ENCODE results near the gene KCTD10.
"Not testable (repeated sequence)": the region's sequence is repeated elsewhere in the genome, so short reads cannot be mapped to it uniquely, and the experiment has no call there.

Gene KCTD10

DNA sequence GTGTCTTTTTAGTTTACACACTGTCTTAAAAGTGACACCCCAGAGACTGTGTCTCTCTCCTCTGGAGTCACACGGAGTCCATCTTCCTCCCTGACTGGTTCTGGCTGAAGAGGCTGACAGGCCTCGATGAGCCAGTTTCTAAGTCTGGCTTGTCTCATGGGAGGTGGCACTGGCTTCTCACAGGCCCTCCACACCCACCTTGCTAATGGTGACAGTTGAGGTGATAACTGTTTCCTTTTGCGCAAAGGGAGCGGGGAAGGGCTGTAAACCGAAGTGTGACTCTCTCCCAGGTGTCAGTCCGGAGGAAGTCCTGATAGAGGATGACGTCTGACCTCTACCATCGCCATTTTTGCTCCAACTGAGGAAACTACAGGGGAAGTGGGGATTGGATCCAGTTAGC is 30.2 kb downstream of the KCTD10 start:
- DNase-seq = no peak

- no peak for DNase-seq
Observed at GRCh38 chr12:109445191-109445609, 31.9 kb downstream of the KCTD10 start.

DNA sequence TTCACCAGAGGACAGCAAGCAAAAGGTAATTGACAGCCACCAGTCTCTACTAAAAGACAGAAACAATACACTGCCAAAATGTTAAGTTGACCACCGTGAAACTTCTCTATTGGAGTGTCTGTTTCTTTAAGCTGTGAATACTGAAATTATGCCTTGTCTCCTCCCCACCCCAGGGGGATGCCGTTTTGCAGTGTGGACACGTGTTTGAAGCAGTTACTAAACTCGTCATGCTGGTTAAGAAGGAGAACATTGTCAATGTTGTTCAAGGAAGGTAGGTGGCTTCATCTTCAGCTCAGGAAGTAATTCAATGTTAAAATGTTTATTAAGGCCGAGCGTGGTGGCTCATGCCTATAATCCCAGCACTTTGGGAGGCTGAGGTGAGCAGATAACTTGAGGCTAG is 32.8 kb downstream of the KCTD10 start:
- no peak for DNase-seq

DNA sequence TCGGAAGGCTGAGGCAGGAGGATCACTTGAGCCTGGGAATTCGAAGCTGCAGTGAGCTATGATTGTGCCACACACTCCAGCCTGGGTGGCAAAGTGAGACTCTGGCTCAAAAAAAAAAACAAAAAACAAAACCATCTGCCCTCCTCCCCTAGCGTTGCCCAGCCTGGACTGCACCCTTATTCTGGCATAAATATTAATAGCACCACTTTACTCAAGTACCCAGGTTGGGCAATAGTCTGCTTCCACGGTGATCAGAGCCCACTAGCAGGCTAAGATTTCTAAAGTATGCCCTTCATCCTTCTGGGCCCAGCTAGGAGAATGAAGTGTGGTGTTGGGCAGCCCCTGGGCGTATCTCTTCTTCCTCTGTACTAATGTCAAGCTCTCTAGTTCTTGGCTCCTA is 33.3 kb downstream of the KCTD10 start:
- no peak for DNase-seq

DNA sequence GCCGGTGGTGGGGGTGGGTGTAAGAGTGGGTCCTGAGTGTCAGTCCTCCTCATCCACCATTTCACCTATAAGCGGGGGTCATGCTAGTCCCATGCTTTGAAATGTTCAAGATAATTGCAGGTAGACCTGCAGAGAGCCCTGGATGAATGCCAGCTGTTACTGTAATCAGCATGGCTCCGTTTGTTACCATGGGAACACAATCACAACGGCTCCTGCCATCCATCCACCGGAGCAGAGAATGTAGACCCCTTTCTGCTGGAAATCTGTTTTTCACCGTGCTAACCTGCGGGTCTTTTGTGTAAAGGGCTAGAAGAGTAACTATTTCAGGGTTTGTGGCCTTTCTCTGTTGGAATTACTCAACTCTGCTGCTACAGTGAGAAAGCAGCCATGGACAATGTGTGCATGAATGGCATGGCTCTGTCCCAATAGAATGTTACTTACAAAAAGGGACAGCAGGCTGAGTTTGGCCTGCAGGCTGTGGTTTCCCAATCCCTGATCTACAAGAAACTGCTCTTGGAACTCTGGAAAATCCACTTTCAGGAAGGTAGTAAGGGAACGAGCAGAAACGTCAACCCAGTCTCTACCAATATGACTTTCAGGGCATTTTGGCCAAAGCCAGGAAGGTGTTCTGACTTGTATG is 36.1 kb downstream of the KCTD10 start:
- DNase-seq = no peak

DNA sequence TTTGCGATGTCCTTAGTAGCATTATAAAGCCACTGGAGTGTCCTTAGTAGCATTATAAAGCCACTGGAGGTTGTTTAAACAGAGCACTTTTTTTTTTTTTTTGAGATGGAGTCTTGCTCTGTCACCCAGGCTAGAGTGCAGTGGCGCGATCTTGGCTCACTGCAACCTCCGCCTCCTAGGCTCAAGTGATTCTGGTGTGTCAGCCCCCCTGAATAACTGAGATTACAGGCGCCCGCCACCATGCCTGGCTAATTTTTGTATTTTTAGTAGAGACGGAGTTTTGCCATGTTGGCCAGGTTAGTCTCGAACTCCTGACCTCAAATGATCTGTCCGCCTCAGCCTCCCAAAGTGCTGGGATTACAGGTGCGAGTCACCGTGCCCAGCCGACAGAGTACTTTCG is 37.1 kb downstream of the KCTD10 start:
- DNase-seq = not testable (repeated sequence)

- DNase-seq = no peak
Observed at GRCh38 chr12:109439181-109439580, 37.9 kb downstream of the KCTD10 start.

GRCh38 chr12:109436188-109436560 is 40.9 kb downstream of the KCTD10 start:
- DNase-seq = no peak

- DNase-seq = no peak
Observed at GRCh38 chr12:109435428-109436187, 41.5 kb downstream of the KCTD10 start.

DNA sequence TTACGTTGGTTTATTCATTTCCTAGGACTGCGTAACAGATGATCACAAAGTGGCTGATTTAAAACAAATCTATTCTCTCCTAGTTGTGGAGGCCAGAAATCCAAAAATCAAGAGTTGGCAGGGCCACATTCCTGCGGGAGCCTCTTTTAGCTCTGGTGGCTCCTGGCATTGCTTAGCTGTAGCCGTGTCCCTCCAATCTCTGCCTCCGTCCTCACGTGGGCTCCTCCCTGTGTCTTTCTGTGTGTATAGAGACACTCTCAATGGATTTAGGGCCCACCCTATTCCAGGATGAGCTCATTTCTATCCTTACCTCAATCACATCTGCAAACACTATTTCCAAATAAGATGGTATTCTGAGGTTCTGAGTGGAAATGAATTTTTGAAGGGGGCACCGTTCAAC is 42.5 kb downstream of the KCTD10 start:
- DNase-seq = no peak

DNA sequence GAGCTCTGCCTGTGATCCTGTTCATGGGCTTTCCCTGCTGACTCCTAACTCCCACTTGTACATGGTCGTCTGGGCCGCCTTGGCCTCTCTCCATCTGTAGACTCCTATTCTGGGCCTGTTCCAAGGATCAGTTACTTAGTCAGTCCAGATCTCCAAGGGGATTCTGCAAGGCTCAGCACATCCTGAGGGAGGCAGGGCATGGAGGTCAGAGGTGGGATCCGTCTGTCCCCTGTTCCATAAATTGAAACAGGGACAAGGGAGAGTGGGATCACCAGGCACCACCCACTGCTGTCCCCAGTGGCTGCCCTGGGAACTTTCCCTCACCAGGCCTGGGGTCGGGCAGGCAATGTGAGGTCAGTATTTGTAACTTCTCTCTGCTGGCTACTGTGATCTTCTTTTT is 43.5 kb downstream of the KCTD10 start:
- DNase-seq = no peak

DNA sequence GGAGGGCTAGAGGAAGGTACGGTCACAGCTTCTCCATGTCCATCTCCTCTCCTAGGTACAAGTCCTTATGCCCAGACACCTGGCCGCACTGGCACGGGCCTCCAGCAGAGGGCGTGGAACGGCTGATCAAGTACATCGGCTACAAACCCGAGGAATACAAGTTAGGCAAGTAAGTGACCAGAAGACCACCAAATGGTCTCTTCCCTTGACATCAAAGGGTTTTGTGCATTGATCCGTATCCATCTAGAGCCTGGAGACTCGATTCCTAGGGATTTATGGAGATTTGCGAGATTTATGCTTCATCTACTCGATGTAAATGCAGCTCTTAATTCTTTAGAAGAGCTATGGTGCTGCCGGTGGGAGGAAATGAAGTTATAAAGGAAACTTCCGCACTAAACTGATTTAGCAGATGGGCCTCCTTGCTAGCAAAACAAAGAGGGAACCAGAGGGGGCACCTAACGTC is 44.2 kb downstream of the KCTD10 start:
- peak; percentile 78 for DNase-seq

- no peak for DNase-seq
Observed at GRCh38 chr12:109432431-109432830, 44.7 kb downstream of the KCTD10 start.

DNA sequence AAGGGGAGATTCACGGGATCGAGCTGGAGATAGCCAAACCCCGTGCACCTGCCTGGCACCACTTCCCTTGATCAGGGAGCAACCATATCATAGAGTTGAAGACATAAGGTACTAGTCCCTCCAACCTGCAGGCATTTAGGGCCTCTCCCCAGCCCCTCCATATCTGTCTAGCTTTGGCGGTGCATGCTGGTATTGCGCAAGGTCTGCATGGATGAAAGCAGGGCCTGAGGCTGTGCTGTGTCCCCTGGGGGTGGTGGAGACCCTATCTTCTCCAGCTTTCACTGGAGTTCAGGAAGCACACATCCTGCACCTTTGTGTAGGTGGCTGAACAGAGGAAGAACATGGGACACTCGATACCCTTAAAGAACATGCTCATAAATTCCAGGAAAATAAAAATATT is 46.9 kb downstream of the KCTD10 start:
- no peak for DNase-seq

- DNase-seq = not testable (repeated sequence)
Observed at GRCh38 chr12:109428804-109429203, 48.3 kb downstream of the KCTD10 start.

GRCh38 chr12:109428037-109428629 is 49.0 kb downstream of the KCTD10 start:
- peak; percentile 72 for DNase-seq

GRCh38 chr12:109423392-109423791 is 53.7 kb downstream of the KCTD10 start:
- no peak for DNase-seq

- DNase-seq = no peak
Observed at GRCh38 chr12:109422251-109422650, 54.8 kb downstream of the KCTD10 start.

DNA sequence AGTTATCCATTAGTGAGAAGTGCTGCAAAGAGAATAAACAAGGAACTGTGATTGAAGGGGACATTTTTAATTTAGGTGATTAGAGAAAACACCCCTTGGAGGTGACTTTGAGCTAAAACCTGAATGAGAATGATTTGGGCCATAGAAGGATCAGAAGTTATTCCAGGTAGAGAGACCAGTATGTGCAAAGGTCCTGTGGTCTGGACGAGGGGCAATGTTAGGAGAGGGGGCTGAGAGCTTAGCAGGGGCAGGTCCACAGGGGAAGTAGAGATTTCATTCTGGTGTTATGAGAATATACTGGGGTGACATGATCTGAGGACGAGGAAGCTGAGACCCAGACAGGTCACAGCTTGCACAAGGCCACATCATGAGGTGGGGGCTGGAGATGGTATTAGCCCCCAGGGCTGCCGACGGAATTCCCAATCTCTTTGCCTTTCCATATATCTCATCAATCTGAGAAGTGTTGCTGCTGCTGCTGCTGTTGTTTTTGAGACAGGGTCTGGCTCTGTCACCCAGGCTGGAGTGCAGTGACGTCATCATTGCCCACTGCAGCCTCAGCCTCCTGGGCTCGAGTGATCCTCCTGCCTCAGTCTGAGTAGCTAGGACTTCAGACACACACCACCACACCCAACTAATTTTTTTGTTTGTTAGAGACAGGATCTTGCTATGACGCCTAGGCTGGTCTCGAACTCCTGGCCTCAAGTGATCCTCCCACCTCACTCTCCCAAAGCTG is 55.6 kb downstream of the KCTD10 start:
- DNase-seq = no peak

- no peak for DNase-seq
Observed at GRCh38 chr12:109418848-109419480, 58.1 kb downstream of the KCTD10 start.

DNA sequence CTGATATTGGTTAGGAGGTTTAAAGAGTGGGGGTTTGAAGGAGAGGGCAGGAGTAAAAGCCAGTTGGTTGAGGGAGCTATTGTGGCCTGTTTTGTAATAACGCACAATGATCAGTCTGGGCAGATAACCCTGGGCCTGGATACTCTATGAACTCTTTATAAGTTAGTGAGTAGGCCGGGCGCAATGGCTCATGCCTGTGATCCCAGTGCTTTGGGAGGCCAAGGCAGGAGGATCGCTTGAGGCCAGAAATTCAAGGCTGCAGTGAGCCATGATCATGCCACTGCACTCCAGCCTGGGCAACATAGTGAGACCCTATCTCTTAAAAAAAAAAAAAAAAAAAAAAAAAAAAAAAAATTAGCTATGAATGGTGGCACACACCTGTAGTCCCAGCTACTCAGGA is 71.0 kb downstream of the KCTD10 start:
- not testable (repeated sequence) for DNase-seq

- not testable (repeated sequence) for DNase-seq
Observed at GRCh38 chr12:109404841-109405240, 72.3 kb downstream of the KCTD10 start.

All from CD4-positive, alpha-beta T cell treated with Interleukin-21 for 1 hour (primary cell).